Naive thymus-derived CD8-positive, alpha-beta T cell (primary cell): Measurements from ENCODE around the gene ANLN. TPM values are rescaled to one million over a fixed set of nuclear protein-coding genes. Genes with fewer than 3 reads are reported as not detected.
A peak's percentile ranks its signal among the peaks of the same experiment; 100 is the strongest.

Experiments used
- ATAC-seq, 2 donors: fragments of 150-1000 bp; cut with Tn5 transposase in 1 of 2; sonication (Bioruptor Pico), chemical (Tn5 transposase) in 1 of 2; 1 replicate in 1 of 2; 2 replicates in 1 of 2; pipeline ENCODE4 v1.10.0; 2021; ENCODE audit warnings: mild to moderate bottlenecking in 2 of 2, moderate library complexity in 2 of 2
- POLR2A ChIA-PET: fragments of 350-600 bp; sonication (Branson Sonifier 250); formaldehyde crosslinking; loops from one replicate; lab custom pipeline; 2021; ENCODE audit warnings: antibody characterized with exemption; lab: Charles Lee
- DNase-seq, 10 donors: peaks; one replicate each; pipeline versions ENCODE4 v3.0.0 to v3.0.0-alpha.2; 2020 to 2022
- H3K27ac Mint-ChIP-seq, 10 donors: one replicate each; pipeline ENCODE4 v1.8.0; 2020 to 2022; ENCODE audit warnings: mild to moderate bottlenecking in 10 of 10, mixed read lengths in 10 of 10, moderate library complexity in 4 of 10, inconsistent platforms in 1 of 10
- H3K27me3 Mint-ChIP-seq, 5 donors: one replicate each; pipeline ENCODE4 v1.8.0; 2021 to 2022; ENCODE audit warnings: mixed read lengths in 5 of 5
- H3K36me3 Mint-ChIP-seq, 3 donors: one replicate each; pipeline ENCODE4 v1.8.0; 2020 to 2022; ENCODE audit warnings: mixed read lengths in 3 of 3, mild to moderate bottlenecking in 2 of 3, inconsistent platforms in 1 of 3
- H3K4me1 Mint-ChIP-seq, 4 donors: one replicate each; pipeline ENCODE4 v1.8.0; 2021 to 2022; ENCODE audit warnings: mixed read lengths in 4 of 4
- H3K4me3 Mint-ChIP-seq, 10 donors: one replicate each; pipeline ENCODE4 v1.8.0; 2020 to 2022; ENCODE audit warnings: mild to moderate bottlenecking in 10 of 10, mixed read lengths in 10 of 10, moderate library complexity in 6 of 10, inconsistent platforms in 1 of 10
- H3K9me3 Mint-ChIP-seq, 9 donors: one replicate each; pipeline ENCODE4 v1.8.0; 2020 to 2022; ENCODE audit warnings: mixed read lengths in 9 of 9, mild to moderate bottlenecking in 3 of 9, inconsistent platforms in 1 of 9, moderate library complexity in 1 of 9
- polyA plus RNA-seq, 3 donors: library from polyadenylated mRNA; unstranded; fragments of 300-500 nt; fragmentation: Illumina TruSeq; gene quantifications; one replicate each; pipeline ENCODE4 v1.2.3, GENCODE V29; 2021
- total RNA-seq, 8 experiments: library from RNA in 2 of 8; stranded (reverse) in 2 of 8; gene quantifications; one replicate each; pipeline ENCODE4 v1.2.3 and lab custom pipeline; 2021 to 2026

The ANLN gene
- total and polyA plus RNA-seq, 5 experiments from 2014 or later = 0.36 to 0.47 TPM; not detected in 3

- DNase-seq = no peak
- ATAC-seq = no peak
- Mint-ChIP-seq H3K4me3 (no peak overlapping the region), H3K27ac (no peak overlapping the region), H3K36me3 (peaks cover 0 to 15% (median 13%) of the 10 kb centered on the region in 3 donors), H3K9me3 (peaks cover 0 to 17% (median 4%) of the 10 kb centered on the region in 9 donors), H3K4me1 (no peaks in the 10 kb centered on the region), H3K27me3 (no peaks in the 10 kb centered on the region)
- POLR2A ChIA-PET = interaction anchor here (1.3 kb wide), 1 partner anchor 63 kb away, joined by 3 read pairs; no protein-coding TSS in a partner anchor
These were observed 41.2 kb downstream of the ANLN start for GRCh38 chr7:36430881-36431280.

- Mint-ChIP-seq H3K4me3 (no peak overlapping the region), H3K4me1 (no peaks in the 10 kb centered on the region), H3K27me3 (no peaks in the 10 kb centered on the region), H3K36me3 (peaks cover 0 to 5% (median 3%) of the 10 kb centered on the region in 3 donors), H3K9me3 (peaks cover 0 to 3% (median 0%) of the 10 kb centered on the region in 9 donors), H3K27ac (no peak overlapping the region)
- DNase-seq = no peak
- ATAC-seq = no peak
- POLR2A ChIA-PET = no interaction called here
These were observed 48.5 kb downstream of the ANLN start for GRCh38 chr7:36438211-36438610.

- no peaks in the 10 kb centered on the region for H3K36me3 Mint-ChIP-seq
- no peak for DNase-seq
- POLR2A ChIA-PET = no interaction called here
- no peaks in the 10 kb centered on the region for H3K4me1 Mint-ChIP-seq
- H3K4me3 Mint-ChIP-seq = no peak overlapping the region
- H3K27ac Mint-ChIP-seq = no peak overlapping the region
- no peaks in the 10 kb centered on the region for H3K27me3 Mint-ChIP-seq
- no peaks in the 10 kb centered on the region for H3K9me3 Mint-ChIP-seq
- no peak for ATAC-seq
These were observed 50.0 kb downstream of the ANLN start for GRCh38 chr7:36439624-36440023.

- ATAC-seq = no peak
- Mint-ChIP-seq H3K27ac (no peak overlapping the region), H3K27me3 (no peaks in the 10 kb centered on the region), H3K9me3 (no peaks in the 10 kb centered on the region), H3K36me3 (no peaks in the 10 kb centered on the region), H3K4me1 (no peaks in the 10 kb centered on the region), H3K4me3 (no peak overlapping the region)
- DNase-seq = peak in 2 of 10 donors; percentile 11 to 16
- POLR2A ChIA-PET = no interaction called here
These were observed 51.2 kb downstream of the ANLN start for GRCh38 chr7:36440880-36441279.

GRCh38 chr7:36441344-36442022, 51.8 kb downstream of the ANLN start:
- H3K4me1 Mint-ChIP-seq = no peaks in the 10 kb centered on the region
- ATAC-seq (no peak), DNase-seq (no peak)
- no peaks in the 10 kb centered on the region for H3K27me3 Mint-ChIP-seq
- no peaks in the 10 kb centered on the region for H3K36me3 Mint-ChIP-seq
- no peak overlapping the region for H3K4me3 Mint-ChIP-seq
- no peaks in the 10 kb centered on the region for H3K9me3 Mint-ChIP-seq
- H3K27ac Mint-ChIP-seq = no peak overlapping the region
- POLR2A ChIA-PET = no interaction called here

GRCh38 chr7:36448781-36449379, 59.2 kb downstream of the ANLN start:
- Mint-ChIP-seq H3K4me3 (no peak overlapping the region), H3K27ac (no peak overlapping the region), H3K27me3 (no peaks in the 10 kb centered on the region), H3K36me3 (no peaks in the 10 kb centered on the region), H3K9me3 (no peaks in the 10 kb centered on the region), H3K4me1 (no peaks in the 10 kb centered on the region)
- DNase-seq = no peak
- POLR2A ChIA-PET = no interaction called here
- ATAC-seq = no peak

- H3K4me1 Mint-ChIP-seq = no peaks in the 10 kb centered on the region
- no peak for ATAC-seq
- H3K36me3 Mint-ChIP-seq = no peaks in the 10 kb centered on the region
- H3K9me3 Mint-ChIP-seq = no peaks in the 10 kb centered on the region
- H3K4me3 Mint-ChIP-seq = no peak overlapping the region
- no peak overlapping the region for H3K27ac Mint-ChIP-seq
- DNase-seq = no peak
- no peaks in the 10 kb centered on the region for H3K27me3 Mint-ChIP-seq
- POLR2A ChIA-PET = no interaction called here
These were observed 60.0 kb downstream of the ANLN start for GRCh38 chr7:36449685-36450084.

- Mint-ChIP-seq H3K4me1 (no peaks in the 10 kb centered on the region), H3K27ac (no peak overlapping the region), H3K4me3 (no peak overlapping the region), H3K27me3 (no peaks in the 10 kb centered on the region), H3K36me3 (no peaks in the 10 kb centered on the region), H3K9me3 (no peaks in the 10 kb centered on the region)
- POLR2A ChIA-PET = no interaction called here
- ATAC-seq = no peak
- DNase-seq = no peak
These were observed 64.1 kb downstream of the ANLN start for GRCh38 chr7:36453769-36454168.

GRCh38 chr7:36455646-36456045, 66.0 kb downstream of the ANLN start:
- ATAC-seq = no peak
- Mint-ChIP-seq H3K27me3 (no peaks in the 10 kb centered on the region), H3K4me1 (no peaks in the 10 kb centered on the region), H3K4me3 (no peak overlapping the region), H3K36me3 (no peaks in the 10 kb centered on the region), H3K27ac (no peak overlapping the region), H3K9me3 (no peaks in the 10 kb centered on the region)
- POLR2A ChIA-PET = interaction anchor here (0.7 kb wide), 2 partner anchors 11 to 90 kb away, joined by 5 to 11 read pairs; no protein-coding TSS in a partner anchor
- no peak for DNase-seq

- POLR2A ChIA-PET = interaction anchor here (0.7 kb wide), 1 partner anchor 12 kb away, joined by 11 read pairs; no protein-coding TSS in a partner anchor
- no peak for DNase-seq
- no peaks in the 10 kb centered on the region for H3K4me1 Mint-ChIP-seq
- no peak overlapping the region for H3K4me3 Mint-ChIP-seq
- no peaks in the 10 kb centered on the region for H3K9me3 Mint-ChIP-seq
- no peak for ATAC-seq
- no peaks in the 10 kb centered on the region for H3K36me3 Mint-ChIP-seq
- no peaks in the 10 kb centered on the region for H3K27me3 Mint-ChIP-seq
- no peak overlapping the region for H3K27ac Mint-ChIP-seq
These were observed 66.5 kb downstream of the ANLN start for GRCh38 chr7:36456138-36456537.

- Mint-ChIP-seq H3K4me1 (no peaks in the 10 kb centered on the region), H3K4me3 (no peak overlapping the region), H3K9me3 (no peaks in the 10 kb centered on the region), H3K27me3 (no peaks in the 10 kb centered on the region), H3K36me3 (no peaks in the 10 kb centered on the region), H3K27ac (no peak overlapping the region)
- POLR2A ChIA-PET = no interaction called here
- ATAC-seq = no peak
- DNase-seq = no peak
These were observed 66.9 kb downstream of the ANLN start for GRCh38 chr7:36456548-36456947.

- Mint-ChIP-seq H3K27ac (no peak overlapping the region), H3K9me3 (no peaks in the 10 kb centered on the region), H3K4me3 (no peak overlapping the region), H3K4me1 (no peaks in the 10 kb centered on the region), H3K27me3 (no peaks in the 10 kb centered on the region), H3K36me3 (no peaks in the 10 kb centered on the region)
- ATAC-seq (no peak), DNase-seq (no peak)
- POLR2A ChIA-PET = interaction anchor here (0.7 kb wide), 1 partner anchor 37 kb away, joined by 3 read pairs; no protein-coding TSS in a partner anchor
These were observed 69.7 kb downstream of the ANLN start for GRCh38 chr7:36459236-36459960.
